MCF 10A (cell line): ENCODE measurements around the gene STAU1. TPM values are rescaled to one million over a fixed set of nuclear protein-coding genes. Genes with fewer than 3 reads are reported as not detected.

Source experiments
- BruUV-seq: library from RNA; stranded (reverse); fragments of 400-500 nt; replicated peaks from 2 replicates; lab custom pipeline; 2021; lab: Mats Ljungman, UMichigan
- CTCF ChIA-PET: fragments of 300-600 bp; sonication (Branson Sonifier 250); formaldehyde crosslinking; extraction: SDS; loops from one replicate; lab custom pipeline; 2021; ENCODE audit warnings: antibody characterized with exemption, inconsistent platforms; lab: Yijun Ruan, JAX
- POLR2A ChIA-PET: fragments of 300-600, 350-650 bp; sonication (Branson Sonifier 250); formaldehyde crosslinking; extraction: SDS; loops from one replicate; lab custom pipeline; 2020; ENCODE audit warnings: antibody characterized with exemption, inconsistent platforms; lab: Yijun Ruan, JAX
- DNase-seq: peaks from one replicate; pipeline ENCODE4 v3.0.0-alpha.2; 2018; ENCODE audit not compliant: unreplicated experiment
- H3K27ac Mint-ChIP-seq: one replicate; pipeline ENCODE4 v1.8.0; 2022; ENCODE audit warnings: mild to moderate bottlenecking, low read depth, mixed read lengths; ENCODE audit not compliant: unreplicated experiment
- H3K27me3 Mint-ChIP-seq: one replicate; pipeline ENCODE4 v1.8.0; 2022; ENCODE audit warnings: mixed read lengths; ENCODE audit not compliant: insufficient read depth, unreplicated experiment
- H3K36me3 Mint-ChIP-seq: one replicate; pipeline ENCODE4 v1.8.0; 2022; ENCODE audit warnings: mild to moderate bottlenecking, moderate library complexity, mixed read lengths; ENCODE audit not compliant: insufficient read depth, unreplicated experiment
- H3K4me1 Mint-ChIP-seq: one replicate; pipeline ENCODE4 v1.8.0; 2022; ENCODE audit warnings: mixed read lengths; ENCODE audit not compliant: insufficient read depth, unreplicated experiment
- H3K4me3 Mint-ChIP-seq: one replicate; pipeline ENCODE4 v1.8.0; 2022; ENCODE audit warnings: mild to moderate bottlenecking, moderate library complexity, mixed read lengths; ENCODE audit not compliant: unreplicated experiment
- H3K9me3 Mint-ChIP-seq: one replicate; pipeline ENCODE4 v1.8.0; 2022; ENCODE audit warnings: mixed read lengths; ENCODE audit not compliant: unreplicated experiment
- intact Hi-C: fragments of 100-400 bp; cut with micrococcal nuclease; formaldehyde crosslinking; loops from 2 replicates; pipeline ENCODE4 v1.14.1; 2022
- total RNA-seq: library from RNA; stranded (reverse); gene quantifications from 2 replicates; pipeline ENCODE4 v1.2.3, GENCODE V29; 2022
- TF ChIP-seq, protein P1 (sequence below): fragments of 200-600 bp; IDR thresholded peaks from one replicate; pipeline ENCODE4 v1.8.0; 2022; ENCODE audit warnings: antibody characterized with exemption, mild to moderate bottlenecking; ENCODE audit not compliant: unreplicated experiment

Gene STAU1
- total RNA-seq, 1 experiment from 2014 or later, result 110 TPM

DNA sequence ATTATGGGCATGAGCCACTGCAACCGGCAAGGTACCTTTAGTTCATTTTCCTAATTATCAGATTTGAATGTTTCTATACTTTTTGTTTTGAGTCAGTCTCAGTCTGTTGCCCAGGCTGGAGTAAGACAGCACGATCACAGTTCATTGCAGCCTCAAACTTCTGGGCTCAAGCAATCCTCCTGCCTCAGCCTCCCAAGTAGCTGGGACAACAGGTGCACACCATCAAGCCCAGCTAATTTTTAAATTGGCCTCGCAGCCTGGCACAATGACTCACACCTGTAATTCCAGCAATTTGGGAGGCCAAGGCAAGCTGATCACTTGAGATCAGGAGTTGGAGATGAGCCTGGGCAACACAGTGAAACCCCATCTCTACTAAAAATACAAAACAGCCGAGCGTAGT, 24.4 kb downstream of the STAU1 start:
- TF ChIP-seq, protein P1, sequence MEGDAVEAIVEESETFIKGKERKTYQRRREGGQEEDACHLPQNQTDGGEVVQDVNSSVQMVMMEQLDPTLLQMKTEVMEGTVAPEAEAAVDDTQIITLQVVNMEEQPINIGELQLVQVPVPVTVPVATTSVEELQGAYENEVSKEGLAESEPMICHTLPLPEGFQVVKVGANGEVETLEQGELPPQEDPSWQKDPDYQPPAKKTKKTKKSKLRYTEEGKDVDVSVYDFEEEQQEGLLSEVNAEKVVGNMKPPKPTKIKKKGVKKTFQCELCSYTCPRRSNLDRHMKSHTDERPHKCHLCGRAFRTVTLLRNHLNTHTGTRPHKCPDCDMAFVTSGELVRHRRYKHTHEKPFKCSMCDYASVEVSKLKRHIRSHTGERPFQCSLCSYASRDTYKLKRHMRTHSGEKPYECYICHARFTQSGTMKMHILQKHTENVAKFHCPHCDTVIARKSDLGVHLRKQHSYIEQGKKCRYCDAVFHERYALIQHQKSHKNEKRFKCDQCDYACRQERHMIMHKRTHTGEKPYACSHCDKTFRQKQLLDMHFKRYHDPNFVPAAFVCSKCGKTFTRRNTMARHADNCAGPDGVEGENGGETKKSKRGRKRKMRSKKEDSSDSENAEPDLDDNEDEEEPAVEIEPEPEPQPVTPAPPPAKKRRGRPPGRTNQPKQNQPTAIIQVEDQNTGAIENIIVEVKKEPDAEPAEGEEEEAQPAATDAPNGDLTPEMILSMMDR, result no peak
- Mint-ChIP-seq H3K36me3 (peaks cover 51% of the 10 kb centered on the region), H3K27me3 (no peaks in the 10 kb centered on the region), H3K4me1 (peaks cover 16% of the 10 kb centered on the region), H3K27ac (no peak overlapping the region), H3K9me3 (no peaks in the 10 kb centered on the region), H3K4me3 (no peak overlapping the region)
- intact Hi-C loops, result no loop called here
- DNase-seq, result no peak
- no TSS peak for BruUV-seq
- ChIA-PET CTCF (interaction anchor here (0.5 to 4.6 kb wide), 5 partner anchors 30 to 675 kb away, joined by 3 to 20 read pairs (median 3); no protein-coding TSS in a partner anchor), POLR2A (interaction anchor here (4.4 to 6.7 kb wide), 2 partner anchors 17 to 24 kb away, joined by 19 to 59 read pairs; partner anchors contain the start of gene STAU1)

DNA sequence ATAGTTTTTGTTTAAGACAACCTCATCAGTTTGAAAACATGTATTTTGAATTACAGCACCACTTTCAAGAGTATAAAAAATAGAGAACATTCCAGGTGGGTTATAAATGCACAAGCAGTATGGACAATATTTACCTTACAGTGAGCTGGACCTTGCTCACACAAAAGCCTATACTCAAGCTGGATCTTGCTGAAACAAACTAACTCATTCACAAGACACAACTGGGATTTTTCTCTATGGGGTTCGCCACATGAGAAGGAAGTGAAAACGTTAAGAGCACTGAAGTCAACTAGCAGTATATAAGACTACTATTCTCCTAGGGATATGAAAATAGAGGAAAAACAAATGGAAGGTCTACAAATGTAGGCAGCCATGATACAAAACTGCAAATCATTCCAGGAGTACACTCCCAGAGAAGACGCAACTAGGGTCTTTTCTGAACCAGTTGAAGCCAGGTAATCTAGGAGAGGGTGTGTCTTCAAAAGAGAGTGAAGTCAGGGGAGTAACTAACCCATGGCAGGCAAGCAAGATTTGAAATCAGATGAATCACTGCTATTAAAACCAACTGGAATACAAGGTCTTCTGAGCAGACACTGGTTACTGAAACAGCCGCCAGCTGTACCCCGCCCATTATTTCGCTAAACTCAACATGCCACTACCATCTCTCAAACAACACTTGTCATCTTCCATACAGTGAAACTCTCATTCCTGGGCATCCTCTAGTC, 26.5 kb downstream of the STAU1 start:
- POLR2A ChIA-PET, result interaction anchor here (0.6 to 0.7 kb wide), 2 partner anchors 22 to 868 kb away, joined by 3 to 4 read pairs; no protein-coding TSS in a partner anchor
- intact Hi-C loops, result no loop called here
- DNase-seq, result peak; percentile 5
- Mint-ChIP-seq H3K27ac (no peak overlapping the region), H3K36me3 (peaks cover 62% of the 10 kb centered on the region), H3K4me1 (peaks cover 10% of the 10 kb centered on the region), H3K27me3 (no peaks in the 10 kb centered on the region), H3K9me3 (no peaks in the 10 kb centered on the region), H3K4me3 (no peak overlapping the region)
- TF ChIP-seq, protein P1, result no peak
- no TSS peak for BruUV-seq
- CTCF ChIA-PET, result interaction anchor here (1.8 kb wide), 1 partner anchor 28 kb away, joined by 6 read pairs; no protein-coding TSS in a partner anchor

DNA sequence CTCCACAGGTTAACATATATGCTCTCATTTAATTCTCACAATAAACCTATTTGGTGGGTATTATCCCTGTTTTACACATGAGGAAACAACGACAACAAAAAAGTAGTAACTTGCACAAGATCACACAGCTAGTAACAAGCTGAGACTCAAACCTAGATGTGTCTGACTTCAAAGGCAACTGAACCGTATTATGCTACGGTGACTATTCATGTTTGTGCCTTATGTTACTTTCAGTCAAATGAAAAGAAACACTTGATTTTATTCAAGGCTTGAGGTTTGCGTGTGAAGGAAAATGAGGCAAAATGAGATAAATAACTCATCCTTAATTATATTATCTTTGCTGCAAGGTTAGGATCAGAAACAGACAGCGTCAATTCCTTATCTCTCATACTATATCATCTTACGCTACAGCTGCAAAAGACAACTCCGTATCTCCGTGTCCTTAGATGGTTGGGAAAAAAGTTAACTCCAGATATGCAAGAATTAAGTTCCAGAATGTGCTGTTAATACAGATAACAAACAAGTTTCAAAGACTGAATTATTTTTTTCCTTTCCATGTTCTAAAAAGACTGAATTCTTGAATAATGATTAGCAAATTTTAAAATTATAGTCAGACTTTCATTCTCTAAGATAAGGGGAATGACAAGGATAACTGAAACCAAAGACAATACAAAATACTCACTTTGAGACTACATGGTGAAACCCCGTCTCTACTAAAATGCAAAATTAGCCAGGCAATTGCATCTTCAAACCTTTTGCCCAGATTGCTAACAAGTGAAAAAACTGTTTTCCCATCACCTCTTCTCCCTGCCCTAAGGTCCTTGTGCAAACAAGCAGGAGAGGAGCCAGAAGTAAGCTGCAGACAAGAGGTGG, 27.8 kb downstream of the STAU1 start:
- Mint-ChIP-seq H3K4me1 (peaks cover 10% of the 10 kb centered on the region), H3K4me3 (no peak overlapping the region), H3K27ac (no peak overlapping the region), H3K36me3 (peaks cover 51% of the 10 kb centered on the region), H3K9me3 (no peaks in the 10 kb centered on the region), H3K27me3 (no peaks in the 10 kb centered on the region)
- TF ChIP-seq, protein P1, result no peak
- POLR2A ChIA-PET, result interaction anchor here (0.6 to 1.3 kb wide), 4 partner anchors 9 to 120 kb away, joined by 3 to 4 read pairs (median 4); no protein-coding TSS in a partner anchor
- intact Hi-C loops, result no loop called here
- BruUV-seq, result no TSS peak
- no peak for DNase-seq
- CTCF ChIA-PET, result interaction anchor here (0.7 to 2.5 kb wide), 4 partner anchors 17 to 56 kb away, joined by 3 to 17 read pairs (median 4); no protein-coding TSS in a partner anchor
